ENCODE results near the gene CAPN10. TPM values are rescaled to one million over a fixed set of nuclear protein-coding genes. Genes with fewer than 3 reads are reported as not detected.

CAPN10 gene
- total RNA-seq, 1 donor from 2014 or later: 62.7 TPM

DNA sequence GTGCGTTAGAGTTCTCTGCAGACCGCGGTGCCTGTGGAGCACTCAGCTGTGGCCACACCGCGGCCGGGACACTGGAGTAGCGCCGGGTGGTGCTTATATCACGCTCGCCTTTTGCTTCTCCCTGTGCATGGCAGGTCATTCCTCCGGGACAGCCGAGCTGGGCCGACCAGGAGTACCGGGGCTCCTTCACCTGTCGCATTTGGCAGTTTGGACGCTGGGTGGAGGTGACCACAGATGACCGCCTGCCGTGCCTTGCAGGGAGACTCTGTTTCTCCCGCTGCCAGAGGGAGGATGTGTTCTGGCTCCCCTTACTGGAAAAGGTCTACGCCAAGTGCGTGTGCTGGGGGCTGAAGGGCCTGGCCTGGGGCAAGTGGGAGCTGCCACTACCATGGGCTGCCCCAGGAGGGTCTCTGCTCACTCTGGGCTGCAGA lies 4.2 kb downstream of the CAPN10 start:
- no peaks in the 10 kb centered on the region for H3K27me3 Mint-ChIP-seq (ENCODE audit: low read depth)
- DNase-seq (ENCODE audit: low read depth, low spot score): no peak
- H3K9me3 Mint-ChIP-seq: no peaks in the 10 kb centered on the region
- H3K4me3 Mint-ChIP-seq: peak overlapping the region; percentile 56
- H3K36me3 Mint-ChIP-seq (ENCODE audit: low read depth): no peaks in the 10 kb centered on the region
- H3K27ac Mint-ChIP-seq (ENCODE audit: unreplicated experiment): no peak overlapping the region
- peaks cover 23% of the 10 kb centered on the region for H3K4me1 Mint-ChIP-seq
- TF ChIP-seq, protein P1, sequence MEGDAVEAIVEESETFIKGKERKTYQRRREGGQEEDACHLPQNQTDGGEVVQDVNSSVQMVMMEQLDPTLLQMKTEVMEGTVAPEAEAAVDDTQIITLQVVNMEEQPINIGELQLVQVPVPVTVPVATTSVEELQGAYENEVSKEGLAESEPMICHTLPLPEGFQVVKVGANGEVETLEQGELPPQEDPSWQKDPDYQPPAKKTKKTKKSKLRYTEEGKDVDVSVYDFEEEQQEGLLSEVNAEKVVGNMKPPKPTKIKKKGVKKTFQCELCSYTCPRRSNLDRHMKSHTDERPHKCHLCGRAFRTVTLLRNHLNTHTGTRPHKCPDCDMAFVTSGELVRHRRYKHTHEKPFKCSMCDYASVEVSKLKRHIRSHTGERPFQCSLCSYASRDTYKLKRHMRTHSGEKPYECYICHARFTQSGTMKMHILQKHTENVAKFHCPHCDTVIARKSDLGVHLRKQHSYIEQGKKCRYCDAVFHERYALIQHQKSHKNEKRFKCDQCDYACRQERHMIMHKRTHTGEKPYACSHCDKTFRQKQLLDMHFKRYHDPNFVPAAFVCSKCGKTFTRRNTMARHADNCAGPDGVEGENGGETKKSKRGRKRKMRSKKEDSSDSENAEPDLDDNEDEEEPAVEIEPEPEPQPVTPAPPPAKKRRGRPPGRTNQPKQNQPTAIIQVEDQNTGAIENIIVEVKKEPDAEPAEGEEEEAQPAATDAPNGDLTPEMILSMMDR (conservative IDR thresholded peaks at IDR 0.05): no peak

GRCh38 chr2:240591226-240591625 lies 4.7 kb downstream of the CAPN10 start:
- Mint-ChIP-seq H3K4me1 (peaks cover 20% of the 10 kb centered on the region), H3K4me3 (no peak overlapping the region), H3K27me3 (ENCODE audit: low read depth) (no peaks in the 10 kb centered on the region), H3K27ac (ENCODE audit: unreplicated experiment) (no peak overlapping the region), H3K36me3 (ENCODE audit: low read depth) (no peaks in the 10 kb centered on the region), H3K9me3 (no peaks in the 10 kb centered on the region)
- no peak for DNase-seq (ENCODE audit: low read depth, low spot score)
- TF ChIP-seq, protein P1 (conservative IDR thresholded peaks at IDR 0.05): no peak

GRCh38 chr2:240591784-240592183 lies 5.2 kb downstream of the CAPN10 start:
- Mint-ChIP-seq H3K27me3 (ENCODE audit: low read depth) (no peaks in the 10 kb centered on the region), H3K27ac (ENCODE audit: unreplicated experiment) (peak overlapping the region; percentile 35), H3K4me3 (no peak overlapping the region), H3K36me3 (ENCODE audit: low read depth) (no peaks in the 10 kb centered on the region), H3K9me3 (no peaks in the 10 kb centered on the region), H3K4me1 (peaks cover 20% of the 10 kb centered on the region)
- no peak for DNase-seq (ENCODE audit: low read depth, low spot score)
- TF ChIP-seq, protein P1 (conservative IDR thresholded peaks at IDR 0.05): no peak

- no peaks in the 10 kb centered on the region for H3K27me3 Mint-ChIP-seq (ENCODE audit: low read depth)
- no peak for DNase-seq (ENCODE audit: low read depth, low spot score)
- H3K9me3 Mint-ChIP-seq: no peaks in the 10 kb centered on the region
- peak overlapping the region; percentile 61 for H3K4me3 Mint-ChIP-seq
- TF ChIP-seq, protein P1 (conservative IDR thresholded peaks at IDR 0.05): no peak
- H3K4me1 Mint-ChIP-seq: peaks cover 9% of the 10 kb centered on the region
- no peaks in the 10 kb centered on the region for H3K36me3 Mint-ChIP-seq (ENCODE audit: low read depth)
- no peak overlapping the region for H3K27ac Mint-ChIP-seq (ENCODE audit: unreplicated experiment)
These were observed 6.6 kb downstream of the CAPN10 start for GRCh38 chr2:240593026-240593702.

DNA sequence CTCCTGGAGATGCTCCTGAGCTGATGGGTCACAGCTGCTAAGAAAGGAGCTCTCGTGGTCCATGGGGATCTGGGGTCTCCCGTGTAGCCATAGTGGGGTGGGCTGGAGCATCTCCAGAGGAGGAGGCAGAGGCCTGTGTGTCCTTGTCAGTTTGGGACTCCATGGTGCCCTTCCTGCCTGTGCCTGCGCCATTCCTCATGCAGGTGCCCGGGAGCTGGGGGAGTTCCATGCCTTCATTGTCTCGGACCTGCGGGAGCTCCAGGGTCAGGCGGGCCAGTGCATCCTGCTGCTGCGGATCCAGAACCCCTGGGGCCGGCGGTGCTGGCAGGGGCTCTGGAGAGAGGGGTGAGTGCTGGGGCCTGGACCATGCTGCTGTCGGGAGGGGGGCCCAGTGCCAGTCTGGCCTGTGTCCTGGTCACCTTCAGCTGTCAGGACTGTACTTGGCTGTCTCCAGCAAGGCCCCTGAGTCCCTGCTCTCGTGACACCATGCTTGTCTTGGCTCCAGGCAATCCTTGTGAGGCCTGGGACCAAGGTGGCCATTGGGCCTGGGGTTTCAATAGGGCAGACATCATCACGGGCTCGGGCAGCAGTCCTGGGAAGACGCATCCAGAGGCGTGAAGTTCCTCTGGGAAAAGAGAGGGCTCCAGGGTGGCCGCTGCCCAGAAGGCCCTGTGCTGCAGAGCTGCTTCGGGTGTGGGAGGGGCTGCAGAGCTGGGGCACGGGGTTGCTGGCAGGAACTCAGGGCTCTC lies 7.3 kb downstream of the CAPN10 start:
- H3K4me1 Mint-ChIP-seq: peaks cover 2% of the 10 kb centered on the region
- TF ChIP-seq, protein P1 (conservative IDR thresholded peaks at IDR 0.05): no peak
- no peak overlapping the region for H3K4me3 Mint-ChIP-seq
- H3K9me3 Mint-ChIP-seq: no peaks in the 10 kb centered on the region
- DNase-seq (ENCODE audit: low read depth, low spot score): no peak
- no peak overlapping the region for H3K27ac Mint-ChIP-seq (ENCODE audit: unreplicated experiment)
- no peaks in the 10 kb centered on the region for H3K27me3 Mint-ChIP-seq (ENCODE audit: low read depth)
- H3K36me3 Mint-ChIP-seq (ENCODE audit: low read depth): no peaks in the 10 kb centered on the region

All from neural crest cell (in vitro differentiated cells).